HFF-Myc (cell line): ENCODE data around the gene TECTB.

Experiments used
- DNase-seq: peaks from one replicate; pipeline ENCODE4 v3.0.0-alpha.2; 2011; ENCODE audit warnings: low read depth; ENCODE audit errors: extremely low read depth
- H3K4me3 ChIP-seq: replicated peaks from 2 replicates; pipeline ENCODE4 v1.5.1; 2011; ENCODE audit warnings: low read depth, mild to moderate bottlenecking, control low read depth, low read length
- TF ChIP-seq, protein P1 (sequence below): IDR thresholded peaks from 2 replicates; pipeline ENCODE4 v1.5.1; 2012; ENCODE audit warnings: mild to moderate bottlenecking, low read depth, low read length, control low read depth; ENCODE audit errors: missing control alignments

The TECTB gene

DNA sequence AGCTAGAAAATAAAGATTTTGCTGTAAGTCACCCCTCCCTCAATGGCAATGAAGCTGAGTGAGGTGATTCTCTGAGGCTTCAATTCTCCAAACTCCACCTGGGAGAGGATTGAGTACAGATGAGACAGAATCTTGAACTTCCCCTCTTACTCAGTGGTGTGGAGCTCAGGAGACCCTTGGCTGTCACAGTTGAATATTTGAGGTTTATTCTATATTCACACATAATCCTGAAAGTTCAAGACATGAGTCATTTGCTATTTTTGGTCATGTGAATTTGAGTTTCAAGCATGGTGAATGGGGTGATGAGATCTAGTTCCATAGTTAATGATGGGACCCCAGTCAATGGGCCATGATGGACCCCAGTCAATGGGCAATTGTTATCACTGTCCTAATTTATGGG, 13.9 kb upstream of the TECTB start:
- no peak overlapping the region for H3K4me3 ChIP-seq
- DNase-seq = no peak
- TF ChIP-seq, protein P1, sequence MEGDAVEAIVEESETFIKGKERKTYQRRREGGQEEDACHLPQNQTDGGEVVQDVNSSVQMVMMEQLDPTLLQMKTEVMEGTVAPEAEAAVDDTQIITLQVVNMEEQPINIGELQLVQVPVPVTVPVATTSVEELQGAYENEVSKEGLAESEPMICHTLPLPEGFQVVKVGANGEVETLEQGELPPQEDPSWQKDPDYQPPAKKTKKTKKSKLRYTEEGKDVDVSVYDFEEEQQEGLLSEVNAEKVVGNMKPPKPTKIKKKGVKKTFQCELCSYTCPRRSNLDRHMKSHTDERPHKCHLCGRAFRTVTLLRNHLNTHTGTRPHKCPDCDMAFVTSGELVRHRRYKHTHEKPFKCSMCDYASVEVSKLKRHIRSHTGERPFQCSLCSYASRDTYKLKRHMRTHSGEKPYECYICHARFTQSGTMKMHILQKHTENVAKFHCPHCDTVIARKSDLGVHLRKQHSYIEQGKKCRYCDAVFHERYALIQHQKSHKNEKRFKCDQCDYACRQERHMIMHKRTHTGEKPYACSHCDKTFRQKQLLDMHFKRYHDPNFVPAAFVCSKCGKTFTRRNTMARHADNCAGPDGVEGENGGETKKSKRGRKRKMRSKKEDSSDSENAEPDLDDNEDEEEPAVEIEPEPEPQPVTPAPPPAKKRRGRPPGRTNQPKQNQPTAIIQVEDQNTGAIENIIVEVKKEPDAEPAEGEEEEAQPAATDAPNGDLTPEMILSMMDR = no peak

DNA sequence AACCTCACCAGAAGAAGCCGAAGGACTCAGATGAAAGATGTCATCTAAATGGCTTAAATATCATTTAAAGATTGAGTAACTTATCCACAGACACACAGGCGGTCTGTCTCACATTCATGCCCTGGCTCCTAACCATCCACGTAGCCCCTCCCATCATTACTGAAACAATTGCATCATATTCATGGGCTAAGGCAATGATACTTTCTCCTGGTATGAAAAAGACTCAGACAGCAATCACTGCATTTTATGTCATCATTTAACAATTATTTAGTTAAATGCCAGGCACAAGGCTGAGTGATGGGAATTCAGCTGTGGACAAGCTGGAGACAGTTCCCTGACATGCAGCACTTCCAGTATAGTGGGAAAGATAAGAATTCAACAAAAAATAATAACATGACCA, 11.2 kb upstream of the TECTB start:
- TF ChIP-seq, protein P1 = no peak

DNA sequence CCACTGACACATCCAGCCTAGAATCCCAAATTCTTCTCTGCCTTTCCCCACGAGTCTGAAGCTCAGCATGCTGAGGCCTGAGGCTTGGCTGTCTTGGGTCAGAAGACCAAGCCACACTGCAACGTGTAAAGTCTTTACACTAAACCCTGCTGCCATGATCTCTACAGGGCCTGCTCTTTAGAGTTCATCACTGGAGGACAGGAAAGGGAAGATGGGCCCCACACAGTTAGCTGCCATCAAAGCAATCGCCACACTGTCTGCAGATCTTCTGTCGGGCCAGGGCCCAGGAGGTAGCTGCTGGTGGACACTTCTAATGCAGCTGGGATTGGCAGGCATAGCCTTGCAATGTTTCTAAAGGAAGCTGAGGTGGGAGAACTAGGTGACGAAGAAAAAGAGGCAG, 8.4 kb upstream of the TECTB start:
- TF ChIP-seq, protein P1 = no peak
- no peak for DNase-seq
- H3K4me3 ChIP-seq = no peak overlapping the region

More for the DNA sequence above, 11.2 kb upstream of the TECTB start:
- no peak for DNase-seq
- H3K4me3 ChIP-seq = no peak overlapping the region

DNA sequence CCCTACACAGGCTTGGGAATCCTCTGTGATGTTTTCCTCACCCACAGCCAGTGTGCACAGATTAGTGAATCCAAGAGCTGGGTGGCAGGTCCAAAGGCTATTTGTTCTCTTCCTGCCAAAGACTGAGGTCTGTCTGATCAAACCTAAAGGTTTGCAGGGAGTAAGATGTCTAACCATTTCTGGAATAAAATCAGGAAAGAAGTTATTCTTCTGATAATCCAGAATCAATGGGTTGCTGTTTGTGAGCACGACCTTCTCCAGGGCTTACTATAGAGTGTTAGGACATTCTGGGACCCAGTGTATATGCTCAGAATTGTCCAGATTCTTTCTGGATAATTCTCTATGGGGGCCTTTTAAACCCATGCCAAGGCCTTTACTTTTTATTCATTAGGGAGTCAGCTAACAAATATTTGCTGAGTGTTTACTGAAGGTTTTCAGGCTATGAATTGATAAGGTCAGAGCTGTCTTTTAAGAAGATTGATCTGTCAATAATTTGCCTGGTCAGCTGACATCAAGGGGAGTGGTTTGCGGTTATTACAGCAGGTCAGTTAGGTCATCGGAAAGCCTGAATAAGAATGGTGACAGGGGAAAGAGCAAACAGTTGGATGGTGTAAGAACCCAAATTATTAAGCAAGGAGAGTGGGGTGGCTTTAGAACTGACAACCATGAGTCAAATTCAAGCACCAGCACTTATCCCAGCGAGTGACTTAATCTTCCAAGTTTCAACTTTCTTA, 7.5 kb upstream of the TECTB start:
- TF ChIP-seq, protein P1 = no peak
- H3K4me3 ChIP-seq = no peak overlapping the region
- DNase-seq = no peak

DNA sequence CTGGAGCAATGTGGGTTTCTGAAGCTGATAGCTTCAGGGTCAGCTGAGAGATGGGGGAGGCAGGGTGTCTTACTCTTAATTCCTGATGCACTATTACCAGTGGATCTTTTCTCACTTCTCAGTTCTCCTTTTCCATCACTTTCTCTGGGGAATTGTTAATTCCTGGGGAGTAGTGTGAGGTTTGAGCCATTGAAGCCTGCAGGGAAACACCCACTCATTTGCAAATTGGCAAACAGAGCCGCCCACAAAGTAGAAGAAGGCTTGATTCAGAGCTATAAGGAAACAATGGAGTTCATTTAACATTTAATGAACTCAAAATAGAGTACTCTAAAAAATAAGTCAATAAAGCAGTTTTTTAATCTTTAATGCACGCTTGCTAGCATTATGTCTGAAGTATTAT, 4.3 kb upstream of the TECTB start:
- TF ChIP-seq, protein P1 = no peak
- DNase-seq = no peak
- no peak overlapping the region for H3K4me3 ChIP-seq

DNA sequence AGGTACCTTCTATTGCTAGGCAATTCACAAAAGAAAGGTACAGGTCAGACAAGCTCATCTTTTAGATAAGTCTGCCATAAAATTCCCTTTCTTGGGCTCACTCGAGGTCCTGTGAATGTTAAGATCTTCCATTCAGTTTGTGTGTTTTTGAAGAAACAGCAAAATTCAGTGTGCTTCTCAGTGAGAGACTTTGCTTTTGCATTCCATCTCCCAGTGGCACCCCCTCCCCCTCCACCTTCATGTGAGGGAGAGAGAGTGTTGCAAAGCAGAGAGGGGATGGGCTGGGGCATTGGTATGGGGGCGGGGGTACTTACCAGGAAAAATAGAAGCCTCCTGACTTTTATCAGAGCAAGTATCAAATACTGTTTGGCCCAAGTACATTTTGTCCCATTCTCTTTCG, 3.8 kb upstream of the TECTB start:
- H3K4me3 ChIP-seq = no peak overlapping the region
- TF ChIP-seq, protein P1 = no peak
- no peak for DNase-seq
